Measurements from ENCODE around the gene PDXDC1.
"Not testable (repeated sequence)": the region's sequence is repeated elsewhere in the genome, so short reads cannot be mapped to it uniquely, and the experiment has no call there.

Gene PDXDC1

GRCh38 chr16:15163055-15163454 lies 188.2 kb downstream of the PDXDC1 start:
- DNase-seq, result not testable (repeated sequence)

- not testable (repeated sequence) for DNase-seq
Observed at GRCh38 chr16:15166177-15166576, 191.4 kb downstream of the PDXDC1 start.

GRCh38 chr16:15168303-15168702 lies 193.5 kb downstream of the PDXDC1 start:
- DNase-seq, result not testable (repeated sequence)

GRCh38 chr16:15168953-15169652 lies 194.3 kb downstream of the PDXDC1 start:
- DNase-seq, result not testable (repeated sequence)

- not testable (repeated sequence) for DNase-seq
Observed at GRCh38 chr16:15179909-15180308, 205.1 kb downstream of the PDXDC1 start.

GRCh38 chr16:15180946-15181345 lies 206.1 kb downstream of the PDXDC1 start:
- not testable (repeated sequence) for DNase-seq

- not testable (repeated sequence) for DNase-seq
Observed at GRCh38 chr16:15184000-15184399, 209.2 kb downstream of the PDXDC1 start.
